Keratinocyte (primary cell): ENCODE data around the gene JPT2. TPM values are rescaled to one million over a fixed set of nuclear protein-coding genes. Genes with fewer than 3 reads are reported as not detected.

Source experiments
- DNase-seq: peaks from one replicate; pipeline ENCODE4 v3.0.0-alpha.2; 2011; ENCODE audit warnings: low read depth, missing footprints, low spot score
- FAIRE-seq: peaks from 2 replicates; lab custom pipeline; 2011; peaks lifted over from hg19 to GRCh38; lab: Jason Lieb, UNC
- H2AFZ ChIP-seq: 2 replicates; pipeline ENCODE4 v1.6.0; 2012; ENCODE audit warnings: low read length, control low read depth, inconsistent platforms; ENCODE audit not compliant: control insufficient read depth
- H3K27ac ChIP-seq: 2 replicates; pipeline ENCODE4 v1.5.1; 2011; ENCODE audit warnings: low read length; ENCODE audit not compliant: control insufficient read depth, insufficient read depth
- H3K27me3 ChIP-seq: 3 replicates; pipeline ENCODE4 v1.6.0; 2011; ENCODE audit warnings: low read length; ENCODE audit not compliant: control insufficient read depth, insufficient read depth; ENCODE audit errors: extremely low read depth
- H3K36me3 ChIP-seq, 2 experiments: 2 replicates in 1 of 2; 3 replicates in 1 of 2; pipeline ENCODE4 v1.5.1; 2011; ENCODE audit warnings: low read length in 2 of 2, mild to moderate bottlenecking in 1 of 2; ENCODE audit not compliant: control insufficient read depth in 2 of 2, insufficient read depth in 2 of 2; ENCODE audit errors: extremely low read depth in 1 of 2
- H3K4me1 ChIP-seq: 3 replicates; pipeline ENCODE4 v1.5.1; 2011; ENCODE audit warnings: low read length; ENCODE audit not compliant: control insufficient read depth, insufficient read depth; ENCODE audit errors: extremely low read depth
- H3K4me2 ChIP-seq: 3 replicates; pipeline ENCODE4 v1.6.0; 2011; ENCODE audit warnings: low read depth, low read length; ENCODE audit not compliant: control insufficient read depth, insufficient read depth; ENCODE audit errors: extremely low read depth
- H3K4me3 ChIP-seq, 3 experiments: fragments of 200-600 bp in 1 of 3; sonication (generic) in 1 of 3; 2 replicates in 2 of 3; 3 replicates in 1 of 3; pipeline ENCODE4 v1.5.1; 2011 to 2016; ENCODE audit warnings: low read length in 3 of 3, mild to moderate bottlenecking in 3 of 3, control low read depth in 2 of 3, inconsistent platforms in 1 of 3, low read depth in 1 of 3, mixed read lengths in 1 of 3, mixed run types in 1 of 3, moderate library complexity in 1 of 3; ENCODE audit not compliant: control insufficient read depth in 2 of 3, insufficient read depth in 2 of 3; ENCODE audit errors: extremely low read depth in 1 of 3
- H3K79me2 ChIP-seq: 2 replicates; pipeline ENCODE4 v1.6.0; 2012; ENCODE audit warnings: low read length; ENCODE audit not compliant: control insufficient read depth, insufficient read depth
- H3K9ac ChIP-seq: 3 replicates; pipeline ENCODE4 v1.6.0; 2011; ENCODE audit warnings: low read length; ENCODE audit not compliant: control insufficient read depth, insufficient read depth; ENCODE audit errors: extremely low read depth
- H3K9me1 ChIP-seq: 3 replicates; pipeline ENCODE4 v1.6.0; 2011; ENCODE audit warnings: low read length; ENCODE audit not compliant: control insufficient read depth, insufficient read depth; ENCODE audit errors: extremely low read depth
- H3K9me3 ChIP-seq: 2 replicates; pipeline ENCODE4 v1.5.1; 2012; ENCODE audit warnings: low read depth, low read length; ENCODE audit not compliant: control insufficient read depth
- H4K20me1 ChIP-seq: 3 replicates; pipeline ENCODE4 v1.6.0; 2011; ENCODE audit warnings: low read length; ENCODE audit not compliant: control insufficient read depth, insufficient read depth; ENCODE audit errors: extremely low read depth
- CTCF ChIP-seq, 3 experiments: IDR thresholded peaks in 1 of 3; conservative IDR thresholded peaks in 1 of 3; optimal IDR thresholded peaks in 1 of 3; 2 replicates in 2 of 3; 3 replicates in 1 of 3; pipeline versions ENCODE3 to v1.5.1; 2011; ENCODE audit warnings: low read length in 3 of 3, mild to moderate bottlenecking in 3 of 3, moderate library complexity in 2 of 3, control low read depth in 1 of 3, inconsistent platforms in 1 of 3; ENCODE audit not compliant: insufficient read depth in 2 of 3; ENCODE audit errors: extremely low read depth in 1 of 3
- EZH2 ChIP-seq: IDR thresholded peaks from one replicate; pipeline ENCODE4 v1.6.1; 2012; ENCODE audit warnings: inconsistent platforms, mild to moderate bottlenecking, low read length, moderate library complexity
- dilution Hi-C: fragments of 300-500 bp; cut with MboI; formaldehyde crosslinking; loops from one replicate; pipeline ENCODE4 v1.7.0; 2020; ENCODE audit warnings: low sequenced_read_pairs; ENCODE audit not compliant: extremely low pct_ligation_motif_present
- polyA plus RNA-seq, 5 experiments: library from polyadenylated mRNA; depleted of rRNA in 3 of 5; stranded (reverse) in 3 of 5; stranded (forward) in 1 of 5; unstranded in 1 of 5; fragments of >200 nt; gene quantifications; 1 replicate in 1 of 5; 2 replicates in 3 of 5; 3 replicates in 1 of 5; pipeline versions ENCODE4 v1.2.1 to v1.2.3, GENCODE V29; 2011 to 2012; ENCODE audit warnings: missing spikeins in 2 of 5, low read depth in 1 of 5, low replicate concordance in 1 of 5

JPT2 gene
- polyA plus RNA-seq, 1 donor (not counting 4 experiments of a cell fraction or from before 2014, with no cell fraction given), result 166 TPM

DNA sequence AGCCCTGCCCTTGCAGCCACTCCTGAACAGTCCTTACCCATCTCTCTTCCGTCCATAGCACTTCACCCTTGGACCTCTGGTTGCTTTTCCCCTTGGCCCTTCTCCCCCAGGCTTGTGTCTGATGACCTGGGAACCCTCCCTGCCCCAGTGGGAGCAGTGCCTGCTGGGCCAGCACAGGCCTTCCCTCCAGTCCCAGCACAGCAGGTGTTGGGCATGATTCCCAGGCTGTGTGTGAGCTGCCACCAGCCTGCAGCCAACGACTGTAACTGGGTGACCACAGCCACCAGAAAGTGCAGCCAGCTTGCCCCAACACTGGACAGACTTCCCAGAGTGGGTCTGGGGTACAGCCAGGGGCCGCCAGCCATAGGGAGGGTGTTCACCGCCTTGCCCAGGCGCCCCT, 35.9 kb upstream of the JPT2 start:
- H3K36me3 ChIP-seq, result peaks cover 30 to 32% of the 10 kb centered on the region in 2 experiments
- no peak overlapping the region for H3K4me3 ChIP-seq
- no peak overlapping the region for H2AFZ ChIP-seq
- FAIRE-seq, result no peak
- no peaks in the 10 kb centered on the region for H3K9me3 ChIP-seq
- H4K20me1 ChIP-seq, result peaks cover 10% of the 10 kb centered on the region
- no peaks in the 10 kb centered on the region for H3K27me3 ChIP-seq
- H3K4me2 ChIP-seq, result no peak overlapping the region
- peaks cover 3% of the 10 kb centered on the region for H3K79me2 ChIP-seq
- no peaks in the 10 kb centered on the region for H3K9me1 ChIP-seq
- no peak for DNase-seq
- dilution Hi-C loops, result no loop called here
- H3K27ac ChIP-seq, result no peak overlapping the region
- TF ChIP-seq EZH2 (no peak), CTCF (optimal IDR thresholded peaks at IDR 0.05 in 1 of 3, IDR thresholded peaks at IDR 0.05 in 1 of 3, conservative IDR thresholded peaks at IDR 0.05 in 1 of 3; ENCODE audit: extremely low read depth in 1 of 3, insufficient read depth in 2 of 3, low read length in 3 of 3) (no peak)
- no peak overlapping the region for H3K9ac ChIP-seq
- peaks cover 11% of the 10 kb centered on the region for H3K4me1 ChIP-seq

- Histone ChIP-seq H3K4me2 (no peak overlapping the region), H3K9me3 (no peaks in the 10 kb centered on the region), H3K27ac (no peak overlapping the region), H3K36me3 (peaks cover 30 to 31% of the 10 kb centered on the region in 2 experiments), H3K4me3 (no peak overlapping the region), H3K4me1 (peaks cover 11% of the 10 kb centered on the region), H3K27me3 (no peaks in the 10 kb centered on the region), H3K9me1 (no peaks in the 10 kb centered on the region), H4K20me1 (peaks cover 10% of the 10 kb centered on the region), H3K9ac (no peak overlapping the region), H2AFZ (no peak overlapping the region), H3K79me2 (peaks cover 3% of the 10 kb centered on the region)
- TF ChIP-seq CTCF (optimal IDR thresholded peaks at IDR 0.05 in 1 of 3, IDR thresholded peaks at IDR 0.05 in 1 of 3, conservative IDR thresholded peaks at IDR 0.05 in 1 of 3; ENCODE audit: extremely low read depth in 1 of 3, insufficient read depth in 2 of 3, low read length in 3 of 3) (no peak), EZH2 (no peak)
- FAIRE-seq (no peak), DNase-seq (no peak)
- dilution Hi-C loops, result no loop called here
These were observed 35.3 kb upstream of the JPT2 start for GRCh38 chr16:1642753-1643152.
